ENCODE measurements around the gene PALB2. TPM values are rescaled to one million over a fixed set of nuclear protein-coding genes. Genes with fewer than 3 reads are reported as not detected.
A peak's percentile ranks its signal among the peaks of the same experiment; 100 is the strongest.

PALB2 gene
- total RNA-seq, 1 donor from 2014 or later, result 8.4 TPM

DNA sequence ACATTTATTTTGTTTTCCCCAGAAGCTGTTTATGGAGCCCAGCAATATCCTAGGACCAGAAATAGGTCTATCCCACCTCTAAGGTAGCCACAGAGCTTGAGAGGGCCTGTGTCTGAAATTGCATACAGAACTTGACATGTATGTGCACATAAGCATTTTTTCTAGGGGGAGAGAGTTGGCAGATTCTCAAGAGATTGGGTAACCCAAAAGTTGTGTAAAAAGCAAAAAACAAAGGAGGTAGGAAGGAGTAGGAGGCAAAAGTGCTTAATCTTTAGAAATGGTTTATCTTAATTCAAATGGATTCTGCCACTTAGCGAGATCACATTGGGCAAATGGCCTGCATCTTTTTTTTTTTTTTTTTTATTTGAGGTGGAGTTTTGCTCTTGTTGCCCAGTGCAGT, 41.1 kb upstream of the PALB2 start:
- no peak overlapping the region for H3K27ac Mint-ChIP-seq (ENCODE audit: unreplicated experiment)
- peaks cover 26% of the 10 kb centered on the region for H3K4me1 Mint-ChIP-seq (ENCODE audit: low read depth)
- peaks cover 16% of the 10 kb centered on the region for H3K36me3 Mint-ChIP-seq (ENCODE audit: low read depth)

GRCh38 chr16:23679986-23680336, 38.9 kb upstream of the PALB2 start:
- no peak overlapping the region for H3K27ac Mint-ChIP-seq (ENCODE audit: unreplicated experiment)

More for the DNA sequence above, 41.1 kb upstream of the PALB2 start:
- no peak for TF ChIP-seq CTCF (IDR thresholded peaks at IDR 0.05)
- H3K9me3 Mint-ChIP-seq (ENCODE audit: low read depth), result no peaks in the 10 kb centered on the region
- no peaks in the 10 kb centered on the region for H3K27me3 Mint-ChIP-seq (ENCODE audit: low read depth)
- DNase-seq (ENCODE audit: low spot score), result no peak
- H3K4me3 Mint-ChIP-seq (ENCODE audit: unreplicated experiment), result no peak overlapping the region

DNA sequence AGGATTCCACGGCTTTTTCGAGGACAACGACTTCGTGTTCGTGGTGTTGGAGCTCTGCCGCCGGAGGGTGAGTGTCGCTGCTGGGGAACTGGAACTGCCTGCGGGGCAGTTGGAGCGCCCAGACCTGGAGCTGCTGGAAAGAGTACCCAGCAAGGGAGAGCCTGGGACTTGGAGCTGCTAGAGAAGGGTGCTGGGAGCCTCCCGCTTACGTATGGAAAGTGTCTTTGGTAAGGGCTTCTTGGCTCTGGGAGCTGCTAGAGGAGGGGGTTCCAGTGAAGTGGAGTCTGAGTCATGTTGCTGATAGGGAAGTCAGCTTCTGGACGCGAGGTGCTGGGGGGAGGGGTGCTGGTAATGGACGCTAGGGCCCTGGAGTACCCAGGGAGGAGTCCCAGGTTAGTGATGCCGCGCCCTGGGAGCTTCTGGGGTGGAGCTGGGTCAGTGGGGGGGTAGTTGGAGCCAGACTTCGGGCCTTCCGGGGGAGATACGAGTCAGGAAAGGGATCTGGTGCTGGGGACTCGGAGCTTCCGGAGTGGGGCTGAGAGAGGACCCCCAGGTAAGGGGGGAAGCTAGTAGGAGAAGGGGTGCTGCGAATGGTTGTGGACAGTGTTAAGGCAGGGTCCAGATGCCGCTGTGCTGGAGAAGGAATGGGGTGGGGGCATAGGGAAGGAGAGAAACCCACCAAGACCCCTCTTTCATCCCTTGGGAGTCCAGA, 38.3 kb upstream of the PALB2 start:
- Mint-ChIP-seq H3K36me3 (ENCODE audit: low read depth) (peaks cover 11% of the 10 kb centered on the region), H3K27me3 (ENCODE audit: low read depth) (no peaks in the 10 kb centered on the region), H3K9me3 (ENCODE audit: low read depth) (no peaks in the 10 kb centered on the region), H3K4me1 (ENCODE audit: low read depth) (peaks cover 26% of the 10 kb centered on the region), H3K27ac (ENCODE audit: unreplicated experiment) (peak overlapping the region; percentile 59), H3K4me3 (ENCODE audit: unreplicated experiment) (peak overlapping the region; percentile 80)
- TF ChIP-seq CTCF (IDR thresholded peaks at IDR 0.05), result no peak
- no peak for DNase-seq (ENCODE audit: low spot score)

More at GRCh38 chr16:23679986-23680336, 38.9 kb upstream of the PALB2 start:
- TF ChIP-seq CTCF (IDR thresholded peaks at IDR 0.05), result no peak
- H3K36me3 Mint-ChIP-seq (ENCODE audit: low read depth), result peaks cover 11% of the 10 kb centered on the region
- no peaks in the 10 kb centered on the region for H3K27me3 Mint-ChIP-seq (ENCODE audit: low read depth)
- H3K4me1 Mint-ChIP-seq (ENCODE audit: low read depth), result peaks cover 26% of the 10 kb centered on the region
- H3K9me3 Mint-ChIP-seq (ENCODE audit: low read depth), result no peaks in the 10 kb centered on the region
- DNase-seq (ENCODE audit: low spot score), result no peak
- peak overlapping the region; percentile 80 for H3K4me3 Mint-ChIP-seq (ENCODE audit: unreplicated experiment)

GRCh38 chr16:23678430-23679273, 37.5 kb upstream of the PALB2 start, which contains the start of gene PLK1:
Gene PLK1, plus strand, starts transcription at chr16:23678889. Its CDS starts 44 bp downstream, at chr16:23678933.
- Mint-ChIP-seq H3K9me3 (ENCODE audit: low read depth) (no peaks in the 10 kb centered on the region), H3K4me1 (ENCODE audit: low read depth) (peaks cover 26% of the 10 kb centered on the region), H3K27me3 (ENCODE audit: low read depth) (no peaks in the 10 kb centered on the region)

More at GRCh38 chr16:23678430-23679273, 37.5 kb upstream of the PALB2 start, which contains the start of gene PLK1:
- peaks cover 7% of the 10 kb centered on the region for H3K36me3 Mint-ChIP-seq (ENCODE audit: low read depth)
- H3K27ac Mint-ChIP-seq (ENCODE audit: unreplicated experiment), result peak within 1 kb of the TSS; percentile 87
- DNase-seq (ENCODE audit: low spot score), result no peak
- peak; percentile 80 for TF ChIP-seq CTCF (IDR thresholded peaks at IDR 0.05)
- H3K4me3 Mint-ChIP-seq (ENCODE audit: unreplicated experiment), result peak within 1 kb of the TSS; percentile 80

Data from chondrocyte (in vitro differentiated cells).